GM13976 (cell line): ENCODE data around the gene BPIFB1.

ENCODE experiments used
- DNase-seq: peaks from one replicate; pipeline ENCODE4 v3.0.0; 2012; ENCODE audit warnings: low spot score
- in situ Hi-C: fragments of 300-500 bp; cut with MboI; formaldehyde crosslinking; loops from one replicate; pipeline ENCODE4 v1.12.0; 2022; ENCODE audit warnings: low sequenced_read_pairs, mixed read lengths, inconsistent platforms; ENCODE audit not compliant: unreplicated experiment
- TF ChIP-seq, protein P1 (sequence below): IDR thresholded peaks from 2 replicates; pipeline ENCODE4 v1.5.1; 2012; ENCODE audit warnings: borderline replicate concordance, mild to moderate bottlenecking; ENCODE audit not compliant: insufficient read depth; ENCODE audit errors: extremely low read depth, missing control alignments, control extremely low read depth

Gene BPIFB1

GRCh38 chr20:33276303-33277113 lies 6.5 kb upstream of the BPIFB1 start:
- in situ Hi-C loops, result no loop called here
- DNase-seq, result no peak

DNA sequence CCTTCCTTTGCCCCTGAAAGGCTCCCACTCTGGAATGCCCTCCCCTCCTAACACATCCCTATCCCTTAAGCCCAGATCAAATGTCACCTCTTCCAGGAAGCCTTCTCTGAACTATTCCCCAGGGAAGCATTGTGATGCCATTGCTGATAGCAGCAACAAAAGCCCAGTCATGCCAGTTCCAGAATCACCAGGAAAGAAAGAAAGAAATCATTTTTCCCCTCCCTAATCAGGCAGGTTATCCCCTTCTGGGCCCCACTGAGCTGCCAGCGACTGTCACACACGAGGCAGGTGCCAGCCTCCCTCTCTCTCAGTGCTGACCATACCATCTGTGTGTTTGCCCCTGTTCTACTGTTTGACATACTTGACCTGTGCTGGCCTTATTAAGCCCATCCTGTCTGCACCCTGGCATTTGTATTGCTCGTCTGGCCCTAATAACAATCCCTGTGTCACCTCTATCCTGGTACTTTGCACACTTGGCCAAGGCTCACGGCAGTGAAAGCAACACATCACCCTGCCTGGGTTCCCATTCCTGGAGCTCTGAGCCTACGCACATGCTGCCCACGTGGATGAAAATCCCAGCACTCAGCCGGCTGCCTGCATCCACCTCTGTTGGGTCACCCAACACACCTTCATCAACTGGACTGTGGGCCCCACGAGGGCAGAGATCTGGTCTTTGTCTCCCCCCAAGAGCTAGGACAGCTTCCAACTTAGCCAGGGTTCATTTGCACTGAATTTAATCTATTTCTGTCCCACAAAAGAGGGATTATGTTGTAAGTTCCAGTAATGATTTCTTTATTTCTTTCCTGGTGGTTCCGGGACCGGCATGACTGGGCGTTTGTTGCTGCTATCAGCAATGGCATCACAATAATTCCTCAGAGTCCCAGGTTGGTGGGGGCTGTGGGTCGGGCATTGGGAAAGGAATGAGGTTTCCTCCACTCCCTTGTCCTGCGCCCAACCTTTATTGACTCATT lies 5.3 kb upstream of the BPIFB1 start:
- in situ Hi-C loops, result no loop called here
- no peak for DNase-seq
- TF ChIP-seq, protein P1, sequence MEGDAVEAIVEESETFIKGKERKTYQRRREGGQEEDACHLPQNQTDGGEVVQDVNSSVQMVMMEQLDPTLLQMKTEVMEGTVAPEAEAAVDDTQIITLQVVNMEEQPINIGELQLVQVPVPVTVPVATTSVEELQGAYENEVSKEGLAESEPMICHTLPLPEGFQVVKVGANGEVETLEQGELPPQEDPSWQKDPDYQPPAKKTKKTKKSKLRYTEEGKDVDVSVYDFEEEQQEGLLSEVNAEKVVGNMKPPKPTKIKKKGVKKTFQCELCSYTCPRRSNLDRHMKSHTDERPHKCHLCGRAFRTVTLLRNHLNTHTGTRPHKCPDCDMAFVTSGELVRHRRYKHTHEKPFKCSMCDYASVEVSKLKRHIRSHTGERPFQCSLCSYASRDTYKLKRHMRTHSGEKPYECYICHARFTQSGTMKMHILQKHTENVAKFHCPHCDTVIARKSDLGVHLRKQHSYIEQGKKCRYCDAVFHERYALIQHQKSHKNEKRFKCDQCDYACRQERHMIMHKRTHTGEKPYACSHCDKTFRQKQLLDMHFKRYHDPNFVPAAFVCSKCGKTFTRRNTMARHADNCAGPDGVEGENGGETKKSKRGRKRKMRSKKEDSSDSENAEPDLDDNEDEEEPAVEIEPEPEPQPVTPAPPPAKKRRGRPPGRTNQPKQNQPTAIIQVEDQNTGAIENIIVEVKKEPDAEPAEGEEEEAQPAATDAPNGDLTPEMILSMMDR, result no peak

More at GRCh38 chr20:33276303-33277113, 6.5 kb upstream of the BPIFB1 start:
- TF ChIP-seq, protein P1, result no peak

GRCh38 chr20:33278700-33279099 lies 4.3 kb upstream of the BPIFB1 start:
- DNase-seq, result no peak
- TF ChIP-seq, protein P1, result no peak
- in situ Hi-C loops, result no loop called here

DNA sequence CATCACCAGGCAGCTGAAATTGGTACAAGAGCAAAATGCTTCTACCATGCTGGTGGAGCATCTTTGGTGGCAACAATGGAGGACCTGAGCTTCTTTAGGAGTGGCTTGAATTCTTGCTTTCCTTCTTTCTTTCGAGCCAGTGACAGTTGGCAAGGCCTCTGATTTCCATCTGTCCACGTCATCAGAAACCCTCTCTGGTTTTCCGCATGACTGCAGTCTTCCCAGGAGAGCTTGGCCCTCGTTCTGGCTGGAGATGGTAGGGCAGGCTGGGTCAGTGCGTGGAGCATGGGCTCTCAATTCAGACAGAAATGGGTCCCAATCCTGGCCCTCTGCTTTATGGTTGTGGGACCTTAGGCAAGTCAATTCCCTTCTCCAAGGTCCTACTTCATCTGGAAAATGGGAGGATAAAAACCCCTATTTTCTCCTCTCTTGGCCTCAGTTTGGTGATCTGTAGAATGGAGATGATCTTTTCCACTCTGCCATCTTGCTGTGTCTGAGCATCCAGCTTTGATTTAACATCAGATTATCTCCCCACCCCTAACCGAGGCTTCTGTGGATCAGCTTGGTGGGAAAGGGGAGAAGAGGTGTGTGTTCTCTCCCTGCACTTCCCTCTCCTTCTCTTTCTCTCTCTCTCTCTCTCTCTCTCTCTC lies 3.6 kb upstream of the BPIFB1 start:
- in situ Hi-C loops, result no loop called here
- DNase-seq, result no peak
- TF ChIP-seq, protein P1, result no peak

- no peak for DNase-seq
- in situ Hi-C loops, result no loop called here
- TF ChIP-seq, protein P1, result no peak
Observed at GRCh38 chr20:33280000-33280680, 2.9 kb upstream of the BPIFB1 start.
